Activated CD8-positive, alpha-beta memory T cell treated with anti-CD3 and anti-CD28 coated beads, Interleukin-2, amount 50 U/mL, for 1 hour (primary cell): ENCODE results near the gene KANSL2.
A peak's percentile ranks its signal among the peaks of the same experiment; 100 is the strongest.
"Not testable (repeated sequence)": the region's sequence is repeated elsewhere in the genome, so short reads cannot be mapped to it uniquely, and the experiment has no call there.

Source experiments
- DNase-seq: peaks from one replicate; pipeline ENCODE4 v3.0.0-alpha.2; 2020; ENCODE audit errors: extremely low read depth

The KANSL2 gene

DNA sequence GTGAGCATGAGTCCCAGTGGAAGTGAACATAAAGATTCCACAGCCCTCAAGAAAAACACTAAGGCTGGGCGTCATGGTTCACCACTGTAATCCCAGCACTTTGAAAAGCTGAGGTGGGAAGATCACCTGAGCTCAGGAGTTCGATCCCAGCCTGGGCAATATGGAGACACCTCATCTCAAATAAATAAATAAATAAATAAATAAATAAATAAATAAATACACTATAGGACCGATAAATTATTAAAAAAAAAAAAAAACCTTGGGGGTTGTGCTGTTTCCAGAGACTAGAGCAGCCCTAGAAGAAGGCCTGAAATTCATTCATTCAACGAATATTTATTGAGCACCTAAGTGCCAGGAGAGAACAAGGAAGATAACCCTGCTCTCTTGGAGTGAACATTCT, 1.5 kb upstream of the KANSL2 start:
- DNase-seq = no peak

DNA sequence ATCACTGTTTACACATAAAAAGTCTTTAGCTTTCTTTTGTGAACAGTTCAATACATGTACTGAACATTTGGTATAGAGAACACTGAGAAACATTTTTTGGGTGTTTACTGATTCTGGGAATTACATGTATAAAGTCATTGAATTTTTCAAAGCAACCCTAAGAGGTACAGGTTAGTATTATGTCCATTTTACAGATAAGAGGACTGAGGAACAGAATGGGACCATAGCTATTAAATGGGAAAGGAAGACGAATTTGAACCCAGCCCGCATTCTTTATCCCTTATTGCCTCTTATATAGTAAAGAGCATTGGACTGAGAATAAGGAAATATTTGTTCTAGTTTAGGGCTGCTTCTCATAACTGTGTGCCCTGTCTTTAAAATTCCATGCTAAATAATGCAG, 889 bp upstream of the KANSL2 start:
- no peak for DNase-seq

DNA sequence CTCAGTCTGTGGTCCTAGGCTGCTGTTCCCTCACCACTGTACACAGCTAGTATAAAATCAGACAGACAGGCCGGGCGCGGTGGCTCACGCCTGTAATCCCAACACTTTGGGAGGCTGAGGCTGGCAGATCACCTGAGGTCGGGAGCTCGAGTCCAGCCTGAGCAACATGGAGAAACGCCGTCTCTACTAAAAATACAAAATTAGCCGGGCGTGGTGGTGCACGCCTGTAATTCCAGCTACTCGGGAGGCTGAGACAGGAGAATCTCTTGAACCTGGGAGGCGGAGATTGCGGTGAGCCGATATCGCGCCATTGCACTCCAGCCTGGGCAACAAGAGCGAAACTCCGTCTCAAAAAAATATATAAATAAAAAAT, 481 bp upstream of the KANSL2 start:
- not testable (repeated sequence) for DNase-seq

DNA sequence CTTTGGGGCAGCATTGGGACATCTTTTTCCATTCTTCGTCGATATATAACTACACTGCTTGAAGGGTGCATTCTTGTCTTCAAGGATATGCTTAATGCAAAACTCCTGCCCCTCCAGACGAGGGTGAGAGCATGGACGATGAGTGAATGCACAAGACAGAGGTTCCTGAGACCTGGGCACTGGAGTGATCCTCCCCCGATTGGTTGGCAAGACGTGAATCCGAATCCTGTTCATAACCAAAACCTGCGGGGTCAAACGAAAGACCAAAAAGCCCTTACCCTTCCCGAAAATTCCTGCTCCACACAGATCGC, 684 bp downstream of the KANSL2 start:
- DNase-seq = no peak

DNA sequence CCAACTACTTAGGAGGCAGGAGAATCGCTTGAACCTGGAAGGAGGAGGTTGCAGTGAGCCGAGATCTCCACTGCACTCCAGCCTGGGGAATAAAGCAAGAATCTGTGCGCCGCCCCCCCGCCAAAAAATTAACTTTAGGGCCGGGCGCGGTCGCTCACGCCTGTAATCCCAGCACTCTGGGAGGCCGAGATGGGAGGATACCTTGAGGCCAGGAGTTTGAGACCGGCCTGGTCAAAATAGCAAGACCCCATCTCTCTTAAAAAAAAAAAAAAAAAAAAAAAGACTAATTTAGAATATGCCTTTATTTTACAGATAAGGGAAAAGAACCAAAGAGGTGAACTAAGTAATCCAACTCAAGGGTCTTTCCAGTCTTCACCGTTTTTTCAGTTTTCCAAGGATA, 1.2 kb downstream of the KANSL2 start:
- DNase-seq = no peak

DNA sequence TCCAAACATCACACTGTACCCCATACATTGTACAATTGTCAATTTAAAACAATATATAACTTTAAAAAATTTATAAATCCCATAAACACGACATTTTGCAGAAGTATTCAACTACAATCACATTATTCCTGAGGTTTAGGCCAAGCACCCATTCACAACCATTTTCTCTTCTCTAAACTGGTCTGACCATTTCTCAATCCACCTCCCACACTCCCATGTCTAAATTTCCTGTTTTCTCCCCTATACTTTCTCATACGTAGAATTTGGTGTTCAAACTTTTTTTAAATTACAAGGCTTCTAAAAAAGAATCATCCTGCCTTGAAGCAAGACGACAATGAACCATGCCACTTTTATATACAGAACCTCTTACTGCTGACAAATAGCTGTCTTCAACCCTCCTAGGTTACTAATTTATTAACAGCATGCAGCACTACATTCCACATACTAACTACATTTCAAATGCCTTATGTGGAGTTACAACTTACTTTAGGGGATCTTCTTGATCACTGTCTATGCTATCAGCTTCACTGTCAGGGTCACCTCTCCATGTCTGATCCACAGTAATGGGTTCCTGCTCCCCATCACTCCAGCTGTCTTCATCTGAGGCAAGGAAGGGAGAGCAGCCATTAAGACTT, 3.4 kb downstream of the KANSL2 start:
- no peak for DNase-seq

DNA sequence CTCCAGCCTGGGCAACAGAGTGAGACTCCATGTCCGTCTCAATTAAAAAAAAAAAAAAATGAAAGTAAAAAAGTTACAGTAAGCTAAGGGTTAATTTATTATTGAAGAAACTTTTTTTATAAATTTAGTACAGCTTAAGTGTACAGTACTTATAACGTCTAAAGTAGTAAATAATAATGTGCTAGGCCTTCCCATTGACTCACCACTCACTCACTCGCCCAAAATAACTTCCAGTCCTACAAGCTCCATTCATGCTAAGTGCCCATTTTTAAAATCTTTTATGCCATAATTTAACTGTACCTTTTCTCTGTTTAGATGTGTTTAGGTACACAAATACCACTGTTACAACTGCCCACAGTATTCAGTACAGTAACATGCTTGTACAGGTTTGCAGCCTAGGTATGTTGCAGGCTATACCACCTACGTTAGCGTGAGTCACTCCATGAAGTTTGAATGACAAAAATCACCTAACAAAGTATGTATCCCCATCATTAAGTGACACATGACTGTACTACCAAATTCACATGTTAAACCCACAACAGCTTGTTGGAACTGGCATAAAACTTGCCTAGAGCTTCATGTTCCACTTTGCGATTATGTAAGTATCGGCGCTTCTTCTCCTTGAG, 10.7 kb downstream of the KANSL2 start:
- DNase-seq = no peak

DNA sequence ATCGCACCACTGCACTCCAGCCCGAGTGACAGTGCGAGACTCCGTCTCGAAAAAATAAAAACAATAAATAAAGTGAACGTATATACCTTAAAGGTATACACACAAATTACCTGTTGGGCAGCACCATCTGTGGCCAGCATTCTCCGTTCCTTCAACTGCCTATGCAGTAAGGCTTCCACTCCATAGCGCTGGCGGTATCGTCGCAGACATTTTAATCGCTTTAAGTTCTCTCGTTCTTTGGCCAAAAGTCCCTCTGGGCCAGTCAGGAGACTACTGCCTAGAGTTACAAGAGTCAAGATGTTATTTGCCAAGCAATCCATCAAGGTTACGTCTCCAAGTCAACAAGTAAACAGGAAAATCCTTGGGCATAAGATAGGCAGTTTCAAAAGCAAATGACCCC, 13.0 kb downstream of the KANSL2 start:
- DNase-seq = no peak

DNA sequence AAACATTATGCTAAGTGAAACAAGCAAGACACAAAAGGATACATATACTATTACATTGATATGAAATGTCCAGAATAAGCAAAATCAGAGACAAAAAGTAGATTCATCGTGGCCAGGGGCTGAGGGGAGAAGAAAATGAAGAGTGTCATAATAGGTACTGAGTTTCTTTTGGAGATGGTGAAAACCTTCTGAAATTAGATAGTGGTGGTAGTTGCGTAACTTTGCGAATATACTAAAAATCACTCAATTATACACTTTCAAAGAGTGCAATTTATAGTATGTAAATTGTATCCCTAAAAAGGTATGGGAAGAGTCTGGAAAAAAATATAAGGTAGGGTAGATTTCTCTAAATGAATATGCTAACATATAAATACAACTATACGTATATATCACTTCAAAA, 22.2 kb downstream of the KANSL2 start:
- DNase-seq = no peak

DNA sequence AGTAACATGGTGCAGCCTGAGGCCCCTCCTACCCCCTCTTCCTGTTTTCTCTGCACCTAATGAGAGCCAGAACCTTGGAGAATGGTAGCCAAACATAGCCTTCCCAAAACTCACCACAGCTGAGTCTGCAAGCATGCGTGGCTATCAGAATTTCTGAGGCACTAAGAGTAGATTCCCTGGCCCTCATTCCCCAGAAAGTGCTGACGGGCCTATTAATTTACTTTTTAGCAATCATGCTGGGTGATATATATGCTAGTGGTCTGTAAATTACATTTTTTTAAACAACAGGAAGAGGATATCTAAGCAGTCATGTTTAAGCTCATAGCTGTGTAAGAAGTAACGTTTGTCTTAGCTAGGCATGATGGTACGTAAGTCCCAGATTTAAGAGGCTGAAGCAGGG, 30.4 kb downstream of the KANSL2 start:
- DNase-seq = no peak

DNA sequence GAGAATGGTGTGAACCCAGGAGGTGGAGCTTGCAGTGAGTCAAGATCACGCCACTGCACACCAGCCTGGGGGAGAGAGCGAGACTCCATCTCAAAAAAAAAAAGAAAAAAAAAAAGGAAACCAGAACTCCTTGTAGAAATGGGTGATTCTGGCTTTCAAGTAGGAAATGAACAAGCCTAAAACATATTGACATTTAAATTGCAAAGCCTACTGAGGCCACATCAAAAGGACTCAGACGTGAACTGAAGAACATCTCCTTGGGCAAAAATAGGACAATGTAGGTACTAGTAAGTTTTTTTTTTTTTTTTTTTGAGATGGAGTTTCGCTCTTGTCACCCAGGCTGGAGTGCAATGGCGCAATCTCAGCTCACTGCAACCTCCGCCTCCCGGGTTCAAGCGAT, 36.7 kb downstream of the KANSL2 start:
- DNase-seq = not testable (repeated sequence)

DNA sequence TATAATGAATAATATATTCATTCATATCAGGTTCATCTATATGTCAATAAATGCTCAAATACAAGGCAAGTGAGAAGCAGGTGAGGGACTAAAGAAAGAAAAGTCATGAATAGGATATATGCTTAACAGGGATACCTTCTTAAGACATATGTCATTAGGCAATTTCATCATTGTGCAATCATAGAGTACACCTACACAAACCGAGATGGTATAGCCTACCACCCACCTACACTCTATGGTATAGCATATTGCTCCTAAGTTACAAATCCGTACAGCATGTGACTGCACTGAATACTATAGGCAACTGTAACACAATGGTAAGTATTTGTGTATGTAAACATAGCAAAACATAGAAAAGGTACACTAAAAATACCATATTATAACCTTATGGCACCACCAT, 39.0 kb downstream of the KANSL2 start:
- DNase-seq = no peak

DNA sequence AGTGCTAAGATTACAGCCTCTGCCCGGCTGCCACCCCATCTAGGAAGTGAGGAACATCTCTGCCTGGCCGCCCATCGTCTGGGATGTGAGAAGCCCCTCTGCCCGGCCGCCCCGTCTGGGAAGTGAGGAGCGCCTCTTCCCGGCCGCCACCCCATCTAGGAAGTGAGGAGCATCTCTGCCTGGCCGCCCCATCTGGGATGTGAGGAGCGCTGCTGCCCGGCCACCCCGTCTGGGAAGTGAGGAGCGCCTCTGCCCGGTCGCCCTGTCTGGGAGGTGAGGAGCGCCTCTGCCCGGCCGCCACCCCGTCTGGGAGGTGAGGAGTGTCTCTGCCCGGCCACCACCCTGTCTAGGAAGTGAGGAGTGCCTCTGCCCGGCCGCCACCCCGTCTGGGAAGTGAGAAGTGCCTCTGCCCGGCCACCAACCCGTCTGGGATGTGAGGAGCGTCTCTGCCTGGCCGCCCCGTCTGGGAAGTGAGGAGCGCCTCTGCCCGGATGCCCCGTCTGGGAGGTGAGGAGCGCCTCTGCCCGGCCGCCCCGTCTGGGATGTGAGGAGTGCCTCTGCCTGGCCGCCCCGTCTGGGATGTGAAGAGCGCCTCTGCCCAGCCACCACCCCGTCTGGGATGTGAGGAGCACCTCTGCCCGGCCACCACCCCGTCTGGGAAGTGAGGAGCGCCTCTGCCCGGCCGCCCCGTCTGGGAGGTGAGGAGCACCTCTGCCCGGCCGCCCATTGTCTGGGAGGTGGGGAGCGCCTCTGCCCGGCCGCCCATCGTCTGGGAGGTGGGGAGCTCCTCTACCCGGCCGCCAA, 40.1 kb downstream of the KANSL2 start:
- not testable (repeated sequence) for DNase-seq

DNA sequence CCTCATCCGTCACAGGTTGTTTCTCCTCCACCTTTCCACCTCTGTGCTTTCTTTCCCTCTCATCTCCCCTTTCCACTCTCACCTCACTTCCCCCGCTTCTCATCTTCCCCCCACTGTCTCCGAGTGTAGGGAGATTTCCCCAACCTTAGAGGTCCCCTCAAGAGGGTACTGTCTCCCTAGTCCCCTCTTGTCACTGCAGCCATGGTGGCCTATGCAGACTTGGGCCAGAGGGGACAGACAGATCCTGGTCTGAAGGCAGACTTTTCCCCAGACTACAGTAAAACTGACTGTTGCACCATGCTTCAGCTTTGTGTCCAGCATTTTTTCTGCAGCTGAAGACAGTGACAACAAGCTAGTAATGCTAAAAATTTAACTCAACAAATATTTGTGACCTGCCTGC, 41.2 kb downstream of the KANSL2 start:
- no peak for DNase-seq

DNA sequence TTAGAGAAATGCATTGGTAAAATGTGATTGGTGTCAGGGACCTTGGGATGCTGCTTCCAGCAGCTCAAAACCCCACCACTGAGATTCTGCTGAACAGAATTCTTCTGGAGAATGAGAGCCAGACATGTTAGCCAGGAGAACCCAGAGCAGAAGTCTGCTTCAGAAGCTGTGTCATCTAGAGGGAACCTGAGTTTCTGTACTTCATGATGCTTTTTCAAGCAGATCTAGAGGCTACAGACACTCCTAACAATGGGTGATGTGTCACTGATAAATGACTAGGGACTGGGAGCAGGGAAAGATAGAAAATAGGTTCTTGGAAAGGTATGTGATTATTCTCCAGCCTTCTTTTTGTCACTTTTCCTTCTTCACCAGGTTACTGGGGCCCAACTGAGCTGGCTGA, 41.6 kb downstream of the KANSL2 start:
- DNase-seq = no peak

DNA sequence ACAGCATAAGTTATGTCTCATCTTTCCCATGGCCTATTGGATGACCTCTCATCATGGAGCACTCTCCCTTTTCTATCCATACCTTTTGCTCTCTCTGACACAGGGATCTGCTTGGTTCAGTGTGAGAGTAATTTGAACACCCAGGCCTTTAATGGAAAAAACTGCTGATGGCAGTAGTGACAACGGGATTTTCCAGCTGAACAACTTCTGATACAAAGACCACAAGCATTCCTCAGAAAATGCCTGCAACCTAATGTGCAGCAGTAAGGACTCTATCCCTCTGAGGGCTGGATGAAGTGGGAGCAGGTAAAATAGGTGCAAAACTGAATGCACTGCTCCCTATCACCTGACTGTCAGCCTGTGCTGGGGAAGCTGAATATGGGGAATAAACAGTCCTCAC, 51.0 kb downstream of the KANSL2 start:
- no peak for DNase-seq

DNA sequence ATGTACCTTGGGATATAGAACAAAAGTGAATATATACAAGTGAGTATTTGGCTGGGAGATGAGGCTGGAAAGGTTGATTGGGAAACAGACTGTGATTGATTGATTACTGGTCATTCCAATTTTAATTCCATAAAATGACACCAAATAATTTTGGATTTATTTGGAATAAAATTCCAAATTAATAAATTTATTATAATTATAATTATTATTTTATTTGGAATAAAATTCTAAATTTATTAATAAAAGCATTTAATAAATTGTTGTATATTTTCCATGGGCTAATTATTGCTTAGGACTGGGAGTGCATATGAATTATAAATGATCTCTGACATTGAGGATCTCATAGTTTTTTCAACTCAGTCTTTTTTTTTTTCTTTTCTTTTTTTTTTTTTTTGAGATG, 51.7 kb downstream of the KANSL2 start:
- no peak for DNase-seq

DNA sequence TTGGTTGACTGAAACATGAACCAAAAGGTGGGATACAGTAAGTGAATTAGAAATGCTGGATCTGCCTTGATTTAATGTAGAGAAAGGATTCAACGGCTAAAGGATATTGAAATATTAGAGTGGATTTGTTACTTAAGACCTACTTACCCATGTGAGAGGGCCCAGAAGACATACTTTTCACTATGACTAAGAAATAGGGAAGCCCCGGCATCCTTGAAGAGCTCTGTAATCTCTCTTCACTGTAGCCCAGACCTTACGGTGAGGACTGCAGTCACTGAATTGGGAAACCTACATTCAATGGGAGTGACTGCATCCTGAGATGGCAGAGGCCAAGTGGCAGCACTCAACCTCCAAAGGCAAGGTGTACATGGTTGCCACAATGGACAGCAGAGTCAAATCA, 52.5 kb downstream of the KANSL2 start:
- DNase-seq = no peak

DNA sequence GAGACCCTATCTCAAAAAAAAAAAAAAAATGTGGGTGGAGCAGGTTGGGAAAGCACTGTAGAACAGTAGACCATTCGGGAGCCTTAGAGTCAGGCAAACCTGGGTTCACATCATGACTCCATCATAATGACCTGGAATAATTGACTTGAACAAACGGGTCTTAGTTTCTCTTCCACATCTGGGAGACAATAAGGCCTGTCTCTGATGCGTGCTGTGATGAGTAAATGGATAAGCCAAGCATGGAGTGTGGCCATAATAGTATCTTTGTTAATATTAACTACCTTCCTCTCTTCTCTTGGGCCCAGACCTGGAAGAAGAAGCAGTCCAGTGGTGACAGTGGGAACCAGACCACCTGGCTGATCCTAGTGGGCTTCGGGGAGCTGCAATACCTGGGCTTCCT, 54.5 kb downstream of the KANSL2 start:
- no peak for DNase-seq

DNA sequence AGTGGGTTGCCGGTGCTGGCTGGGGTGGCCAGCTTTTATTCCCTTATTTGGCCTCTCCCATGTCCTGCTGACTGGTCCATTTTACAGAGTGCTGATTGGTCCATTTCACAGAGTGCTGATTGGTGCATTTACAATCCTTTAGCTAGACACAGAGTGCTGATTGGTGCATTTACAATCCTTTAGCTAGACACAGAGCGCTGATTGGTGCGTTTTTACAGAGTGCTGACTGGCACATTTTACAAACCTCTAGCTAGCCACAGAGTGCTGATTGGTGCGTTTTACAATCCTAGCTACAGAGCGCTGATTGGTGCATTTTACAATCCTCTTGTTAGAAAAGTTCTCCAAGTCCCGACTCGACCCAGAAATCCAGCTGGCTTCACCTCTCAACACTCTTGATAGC, 59.0 kb downstream of the KANSL2 start:
- DNase-seq = not testable (repeated sequence)

DNA sequence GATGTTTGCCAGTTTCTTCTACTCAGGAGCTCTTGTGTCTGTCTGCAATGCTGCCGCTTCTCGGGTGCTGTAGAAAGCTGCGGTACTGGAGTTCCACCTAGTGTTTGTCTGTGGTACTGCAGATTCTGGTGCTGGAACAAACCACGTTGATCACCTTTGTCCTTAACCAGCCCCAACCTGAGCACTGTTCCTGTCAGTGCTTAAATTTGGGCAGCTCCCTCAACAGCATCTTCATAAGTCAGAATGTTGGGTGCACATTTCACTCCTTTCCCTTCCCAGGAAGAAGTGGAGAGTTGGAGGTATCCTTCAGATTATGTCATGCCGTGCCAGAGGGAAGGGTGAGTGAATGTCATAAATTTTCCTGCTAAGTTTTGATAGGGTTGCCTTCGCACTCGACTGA, 63.5 kb downstream of the KANSL2 start:
- DNase-seq = peak; percentile 29

DNA sequence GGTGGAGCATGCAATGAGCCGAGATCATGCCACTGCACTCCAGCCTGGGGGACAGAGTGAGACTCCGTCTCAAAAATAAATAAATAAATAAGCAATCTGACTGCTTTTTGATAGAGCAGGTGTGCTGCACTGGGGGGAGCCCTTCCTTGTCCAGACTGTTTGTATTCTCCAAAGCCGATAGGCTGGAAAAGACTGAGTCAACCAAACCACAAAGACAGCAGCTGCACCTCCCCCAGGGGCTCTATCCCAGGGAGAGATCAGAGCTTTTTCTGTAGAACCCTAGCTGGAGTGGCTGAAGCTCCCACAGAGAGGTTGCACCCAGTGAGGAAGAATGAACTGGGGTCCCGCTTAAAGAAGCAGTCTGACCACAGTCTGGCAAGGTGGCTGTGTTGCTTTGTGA, 66.4 kb downstream of the KANSL2 start:
- DNase-seq = no peak

DNA sequence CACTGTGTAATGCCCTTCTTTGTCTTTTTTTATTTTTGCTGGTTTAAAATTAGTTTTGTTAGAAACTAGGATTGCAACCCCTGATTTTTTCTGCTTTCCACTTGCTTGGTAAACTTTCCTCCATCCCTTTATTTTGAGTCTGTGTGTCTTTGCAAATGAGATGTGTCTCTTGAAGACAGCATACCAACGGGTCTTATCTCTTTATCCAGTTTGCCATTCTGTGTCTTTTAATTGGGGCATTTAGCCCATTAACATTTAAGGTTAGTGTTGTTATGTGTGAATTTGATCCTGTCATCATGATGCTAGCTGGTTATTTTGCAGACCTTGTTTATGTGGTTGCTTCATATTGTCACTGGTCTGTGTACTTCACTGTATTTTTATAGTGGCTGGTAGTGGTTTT, 68.7 kb downstream of the KANSL2 start:
- DNase-seq = no peak
